HepG2 (cell line): ENCODE results near the gene DNMT1. TPM values are rescaled to one million over a fixed set of nuclear protein-coding genes. Genes with fewer than 3 reads are reported as not detected.
A peak's percentile ranks its signal among the peaks of the same experiment; 100 is the strongest.

ENCODE experiments used
- CCDC6 ChIP-seq: sonication (generic); formaldehyde crosslinking; IDR thresholded peaks from 2 replicates; pipeline ENCODE4 v1.8.1; 2022; ENCODE audit warnings: mild to moderate bottlenecking, missing genetic modification reagents, moderate library complexity
- FOXO1 ChIP-seq: sonication (generic); formaldehyde crosslinking; IDR thresholded peaks from 2 replicates; pipeline ENCODE4 v1.4.0; 2020; ENCODE audit warnings: missing genetic modification reagents
- GATAD2A ChIP-seq: IDR thresholded peaks from 2 replicates; pipeline ENCODE4 v1.6.1; 2016
- HNF4G ChIP-seq, 2 experiments: sonication (generic) in 1 of 2; formaldehyde crosslinking in 1 of 2; IDR thresholded peaks; 2 replicates each; pipeline versions ENCODE4 v1.4.0 to v1.6.1; 2011 to 2020; ENCODE audit warnings: borderline replicate concordance in 2 of 2, low read depth in 2 of 2, mild to moderate bottlenecking in 2 of 2, low read length in 1 of 2, missing genetic modification reagents in 1 of 2, moderate library complexity in 1 of 2
- MAZ ChIP-seq, 2 experiments: sonication (generic) in 1 of 2; formaldehyde crosslinking in 1 of 2; IDR thresholded peaks; 2 replicates each; pipeline versions ENCODE4 v1.5.0 to v1.6.1; 2012 to 2020; ENCODE audit warnings: low read depth in 2 of 2, mild to moderate bottlenecking in 2 of 2, borderline replicate concordance in 1 of 2, improper control_type of control experiment in 1 of 2, low read length in 1 of 2, missing genetic modification reagents in 1 of 2, moderate library complexity in 1 of 2
- NBN ChIP-seq: fragments of 450-650 bp; conservative IDR thresholded peaks from 2 replicates; pipeline ENCODE4 v1.6.1; 2017
- RAD21 ChIP-seq: fragments of 450-650 bp; formaldehyde crosslinking; IDR thresholded peaks from 2 replicates; pipeline ENCODE4 v1.5.0; 2020; ENCODE audit warnings: mild to moderate bottlenecking
- SMC3 ChIP-seq: IDR thresholded peaks from 2 replicates; pipeline ENCODE4 v1.6.1; 2011; ENCODE audit warnings: low read length, improper control_type of control experiment
- STAG1 ChIP-seq: sonication (generic); formaldehyde crosslinking; IDR thresholded peaks from 2 replicates; pipeline ENCODE4 v1.4.0; 2020; ENCODE audit warnings: missing genetic modification reagents
- TOPORS ChIP-seq: sonication (generic); formaldehyde crosslinking; IDR thresholded peaks from 2 replicates; pipeline ENCODE4 v1.8.0; 2023; ENCODE audit warnings: mild to moderate bottlenecking, missing genetic modification reagents
- TRIM24 ChIP-seq: sonication (generic); formaldehyde crosslinking; IDR thresholded peaks from 2 replicates; pipeline ENCODE4 v1.8.0; 2022; ENCODE audit warnings: mild to moderate bottlenecking, missing genetic modification reagents
- U2AF2 ChIP-seq: fragments of 200-400 bp; formaldehyde crosslinking; IDR thresholded peaks from 2 replicates; pipeline ENCODE4 v1.6.1; 2017; ENCODE audit warnings: low read depth, mild to moderate bottlenecking, low read length
- ZNF766 ChIP-seq: sonication (generic); formaldehyde crosslinking; IDR thresholded peaks from 2 replicates; pipeline ENCODE4 v1.5.0; 2020; ENCODE audit warnings: missing genetic modification reagents, borderline replicate concordance
- ZSCAN22 ChIP-seq: sonication (generic); formaldehyde crosslinking; IDR thresholded peaks from 2 replicates; pipeline ENCODE4 v1.4.0; 2020; ENCODE audit warnings: mild to moderate bottlenecking, missing genetic modification reagents
- polyA plus RNA-seq, 8 experiments: library from polyadenylated mRNA; depleted of rRNA in 3 of 8; stranded (reverse) in 7 of 8; unstranded in 1 of 8; fragments of >200 nt; fragmentation: Illumina TruSeq in 4 of 8; extraction: Trizol in 4 of 8; gene quantifications; 2 replicates each; pipeline versions ENCODE4 v1.2.1 to v1.2.3, GENCODE V29; 2011 to 2016; ENCODE audit warnings: low read depth in 4 of 8, missing spikeins in 1 of 8, mixed read lengths in 1 of 8; ENCODE audit not compliant: insufficient read depth in 1 of 8
- total RNA-seq, 5 experiments: library from RNA; depleted of rRNA; stranded (reverse); fragments of >200 nt; fragmentation: Illumina TruSeq; extraction: Trizol; gene quantifications; 2 replicates each; pipeline ENCODE4 v1.2.3, GENCODE V29; 2016; ENCODE audit warnings: low read depth in 1 of 5
- TF ChIP-seq, protein P1 (sequence below): sonication (generic); formaldehyde crosslinking; IDR thresholded peaks from 2 replicates; pipeline ENCODE4 v1.5.0; 2020; ENCODE audit warnings: missing genetic modification reagents
- TF ChIP-seq, protein P2 (sequence below): sonication (generic); formaldehyde crosslinking; IDR thresholded peaks from 2 replicates; pipeline ENCODE4 v1.8.0; 2022; ENCODE audit warnings: mild to moderate bottlenecking, missing genetic modification reagents, moderate library complexity

DNMT1 gene
- total and polyA plus RNA-seq, 2 of the 13 experiments (the other 11 are each of a cell fraction or from before 2014, with no cell fraction given) = 31.2 to 91.1 TPM

DNA sequence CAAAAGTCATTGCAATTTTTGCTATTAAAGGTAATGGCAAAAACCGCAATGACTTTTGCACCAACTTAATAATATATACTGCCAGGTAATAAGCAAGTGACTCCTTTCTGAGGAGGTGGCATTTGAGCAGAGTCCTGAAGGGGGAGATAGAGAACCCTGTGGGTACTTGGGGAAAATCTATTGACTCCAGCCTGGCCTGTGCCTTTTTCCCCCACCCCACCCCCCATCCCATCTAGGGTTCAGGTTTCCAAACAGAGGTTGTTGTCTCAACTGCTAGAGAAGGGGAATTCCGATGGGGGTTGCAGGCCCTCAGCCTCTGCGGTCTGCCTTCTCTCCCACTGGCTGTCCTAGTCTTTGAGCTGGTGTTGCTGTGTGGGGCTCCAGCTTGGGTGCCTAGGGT lies 24.9 kb upstream of the DNMT1 start (continued):
- TF ChIP-seq HNF4G (IDR thresholded peaks at IDR 0.05; ENCODE audit: borderline replicate concordance, low read depth, low read length) = peak; percentile 12; the same call in 1 of the 2 replicates
- TF ChIP-seq HNF4G (CRISPR knock-in tag; IDR thresholded peaks at IDR 0.05; ENCODE audit: borderline replicate concordance, low read depth) = no peak
- TF ChIP-seq, protein P1, sequence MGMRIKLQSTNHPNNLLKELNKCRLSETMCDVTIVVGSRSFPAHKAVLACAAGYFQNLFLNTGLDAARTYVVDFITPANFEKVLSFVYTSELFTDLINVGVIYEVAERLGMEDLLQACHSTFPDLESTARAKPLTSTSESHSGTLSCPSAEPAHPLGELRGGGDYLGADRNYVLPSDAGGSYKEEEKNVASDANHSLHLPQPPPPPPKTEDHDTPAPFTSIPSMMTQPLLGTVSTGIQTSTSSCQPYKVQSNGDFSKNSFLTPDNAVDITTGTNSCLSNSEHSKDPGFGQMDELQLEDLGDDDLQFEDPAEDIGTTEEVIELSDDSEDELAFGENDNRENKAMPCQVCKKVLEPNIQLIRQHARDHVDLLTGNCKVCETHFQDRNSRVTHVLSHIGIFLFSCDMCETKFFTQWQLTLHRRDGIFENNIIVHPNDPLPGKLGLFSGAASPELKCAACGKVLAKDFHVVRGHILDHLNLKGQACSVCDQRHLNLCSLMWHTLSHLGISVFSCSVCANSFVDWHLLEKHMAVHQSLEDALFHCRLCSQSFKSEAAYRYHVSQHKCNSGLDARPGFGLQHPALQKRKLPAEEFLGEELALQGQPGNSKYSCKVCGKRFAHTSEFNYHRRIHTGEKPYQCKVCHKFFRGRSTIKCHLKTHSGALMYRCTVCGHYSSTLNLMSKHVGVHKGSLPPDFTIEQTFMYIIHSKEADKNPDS (CRISPR knock-in tag) = 0 out of 2 replicates have a peak, but pooled peaks have one; percentile 37
- TF ChIP-seq MAZ (IDR thresholded peaks at IDR 0.05; ENCODE audit: borderline replicate concordance, low read depth, low read length) = no peak
- no peak for TF ChIP-seq MAZ (CRISPR knock-in tag; IDR thresholded peaks at IDR 0.05; ENCODE audit: low read depth)
- TF ChIP-seq ZSCAN22 (CRISPR knock-in tag) = no peak
- no peak for TF ChIP-seq GATAD2A (CRISPR knock-in tag)
- no peak for TF ChIP-seq CCDC6 (CRISPR knock-in tag)
- TF ChIP-seq U2AF2 = no peak
- no peak for TF ChIP-seq TRIM24
- peak; percentile 9; the same call in 1 of the 2 replicates for TF ChIP-seq SMC3
- TF ChIP-seq RAD21 = peak; percentile 45
- no peak for TF ChIP-seq ZNF766 (CRISPR knock-in tag)
- TF ChIP-seq FOXO1 = no peak
- TF ChIP-seq, protein P2, sequence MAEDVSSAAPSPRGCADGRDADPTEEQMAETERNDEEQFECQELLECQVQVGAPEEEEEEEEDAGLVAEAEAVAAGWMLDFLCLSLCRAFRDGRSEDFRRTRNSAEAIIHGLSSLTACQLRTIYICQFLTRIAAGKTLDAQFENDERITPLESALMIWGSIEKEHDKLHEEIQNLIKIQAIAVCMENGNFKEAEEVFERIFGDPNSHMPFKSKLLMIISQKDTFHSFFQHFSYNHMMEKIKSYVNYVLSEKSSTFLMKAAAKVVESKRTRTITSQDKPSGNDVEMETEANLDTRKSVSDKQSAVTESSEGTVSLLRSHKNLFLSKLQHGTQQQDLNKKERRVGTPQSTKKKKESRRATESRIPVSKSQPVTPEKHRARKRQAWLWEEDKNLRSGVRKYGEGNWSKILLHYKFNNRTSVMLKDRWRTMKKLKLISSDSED (CRISPR knock-in tag) = no peak
- 0 out of 2 replicates have a peak, but pooled peaks have one; percentile 20 for TF ChIP-seq STAG1 (CRISPR knock-in tag)
- TF ChIP-seq TOPORS (CRISPR knock-in tag) = no peak
- TF ChIP-seq NBN = no peak
- TF ChIP-seq, all 625 proteins: peak for 21
